ENCODE data around the gene TDRD7. TPM values are rescaled to one million over a fixed set of nuclear protein-coding genes. Genes with fewer than 3 reads are reported as not detected.

Gene TDRD7
- total RNA-seq, 1 donor from 2014 or later: 8.6 TPM

DNA sequence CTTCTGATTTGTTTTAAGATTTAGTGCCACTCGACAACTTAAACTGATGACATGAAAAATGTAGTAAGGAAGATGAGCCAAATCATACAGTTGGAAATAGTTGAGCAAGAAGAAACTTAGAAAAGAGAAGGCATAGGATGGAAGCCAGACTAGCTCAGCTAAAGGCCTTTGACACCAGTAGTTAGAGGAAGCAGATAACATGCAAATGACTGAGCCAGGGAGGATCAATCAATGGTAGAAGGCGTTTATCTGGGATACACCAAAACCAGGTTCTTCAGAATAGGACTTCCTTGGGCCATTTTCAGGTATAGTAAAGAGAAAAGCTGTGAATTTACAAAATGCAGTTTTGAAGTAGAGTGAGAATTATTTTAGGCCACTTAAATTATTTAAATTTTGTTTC lies 3.2 kb downstream of the TDRD7 start:
- Mint-ChIP-seq H3K9me3 (peaks cover 3% of the 10 kb centered on the region), H3K4me3 (no peak overlapping the region), H3K4me1 (peaks cover 13% of the 10 kb centered on the region), H3K27me3 (ENCODE audit: low read depth) (peaks cover 29% of the 10 kb centered on the region), H3K27ac (no peak overlapping the region), H3K36me3 (peaks cover 2% of the 10 kb centered on the region)
- DNase-seq (ENCODE audit: low spot score in 2 of 2, unreplicated experiment in 2 of 2): no peak
- TF ChIP-seq, protein P1, sequence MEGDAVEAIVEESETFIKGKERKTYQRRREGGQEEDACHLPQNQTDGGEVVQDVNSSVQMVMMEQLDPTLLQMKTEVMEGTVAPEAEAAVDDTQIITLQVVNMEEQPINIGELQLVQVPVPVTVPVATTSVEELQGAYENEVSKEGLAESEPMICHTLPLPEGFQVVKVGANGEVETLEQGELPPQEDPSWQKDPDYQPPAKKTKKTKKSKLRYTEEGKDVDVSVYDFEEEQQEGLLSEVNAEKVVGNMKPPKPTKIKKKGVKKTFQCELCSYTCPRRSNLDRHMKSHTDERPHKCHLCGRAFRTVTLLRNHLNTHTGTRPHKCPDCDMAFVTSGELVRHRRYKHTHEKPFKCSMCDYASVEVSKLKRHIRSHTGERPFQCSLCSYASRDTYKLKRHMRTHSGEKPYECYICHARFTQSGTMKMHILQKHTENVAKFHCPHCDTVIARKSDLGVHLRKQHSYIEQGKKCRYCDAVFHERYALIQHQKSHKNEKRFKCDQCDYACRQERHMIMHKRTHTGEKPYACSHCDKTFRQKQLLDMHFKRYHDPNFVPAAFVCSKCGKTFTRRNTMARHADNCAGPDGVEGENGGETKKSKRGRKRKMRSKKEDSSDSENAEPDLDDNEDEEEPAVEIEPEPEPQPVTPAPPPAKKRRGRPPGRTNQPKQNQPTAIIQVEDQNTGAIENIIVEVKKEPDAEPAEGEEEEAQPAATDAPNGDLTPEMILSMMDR (IDR thresholded peaks at IDR 0.05; ENCODE audit: unreplicated experiment): no peak

DNA sequence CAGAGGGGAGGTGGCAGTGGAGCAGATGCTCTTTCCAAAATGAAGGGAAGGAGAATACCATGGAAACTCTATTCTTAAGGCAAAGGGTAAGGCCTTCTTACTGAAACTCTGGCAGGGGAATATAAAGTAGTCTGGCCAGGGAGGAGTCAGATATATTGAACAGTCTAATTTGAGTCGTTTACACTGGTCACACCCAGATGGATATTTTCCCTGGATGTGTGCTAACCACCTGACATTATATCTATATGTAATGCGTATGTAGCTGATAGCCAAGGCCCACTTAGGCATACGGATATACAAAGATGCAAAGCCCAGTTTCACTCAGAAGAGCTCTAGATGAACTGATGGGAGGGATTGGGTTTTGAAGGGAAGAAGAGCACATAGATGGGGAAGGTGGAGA lies 7.0 kb downstream of the TDRD7 start:
- DNase-seq (ENCODE audit: low spot score in 2 of 2, unreplicated experiment in 2 of 2): no peak
- H3K36me3 Mint-ChIP-seq: peaks cover 15% of the 10 kb centered on the region
- H3K9me3 Mint-ChIP-seq: peaks cover 19% of the 10 kb centered on the region
- TF ChIP-seq, protein P1 (IDR thresholded peaks at IDR 0.05; ENCODE audit: unreplicated experiment): no peak
- H3K4me1 Mint-ChIP-seq: peaks cover 2% of the 10 kb centered on the region
- no peak overlapping the region for H3K27ac Mint-ChIP-seq
- H3K4me3 Mint-ChIP-seq: no peak overlapping the region
- peaks cover 5% of the 10 kb centered on the region for H3K27me3 Mint-ChIP-seq (ENCODE audit: low read depth)

DNA sequence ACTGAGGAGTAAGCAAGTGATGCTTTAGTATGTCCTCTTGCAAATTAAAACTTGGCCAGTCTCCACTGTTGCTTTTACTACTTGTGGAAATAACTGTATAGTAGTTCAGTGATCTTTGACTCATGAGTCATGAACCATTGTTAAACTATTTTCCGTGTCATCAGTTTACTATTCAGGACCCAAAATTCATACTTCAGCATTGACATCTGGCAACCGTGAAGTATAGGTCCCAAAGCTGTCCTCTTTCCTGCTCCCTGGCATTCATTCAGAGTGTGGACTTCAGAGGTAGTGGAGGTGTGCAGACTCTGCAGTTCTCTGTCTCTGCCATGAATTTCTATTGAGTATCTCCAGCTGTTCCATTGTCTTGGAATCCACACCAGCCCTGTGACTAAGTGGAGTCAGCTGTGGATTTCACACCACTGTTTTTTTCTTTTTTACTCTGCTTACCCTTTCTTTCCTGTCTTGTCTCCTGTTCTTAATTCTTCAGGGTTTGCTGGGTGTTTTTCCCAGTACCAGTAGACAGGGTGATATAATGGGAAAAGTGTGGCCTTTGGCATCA lies 7.5 kb downstream of the TDRD7 start:
- no peak for DNase-seq (ENCODE audit: low spot score in 2 of 2, unreplicated experiment in 2 of 2)
- H3K9me3 Mint-ChIP-seq: peaks cover 22% of the 10 kb centered on the region
- H3K4me3 Mint-ChIP-seq: no peak overlapping the region
- H3K27ac Mint-ChIP-seq: no peak overlapping the region
- TF ChIP-seq, protein P1 (IDR thresholded peaks at IDR 0.05; ENCODE audit: unreplicated experiment): no peak
- H3K4me1 Mint-ChIP-seq: peaks cover 2% of the 10 kb centered on the region
- H3K36me3 Mint-ChIP-seq: peaks cover 18% of the 10 kb centered on the region
- peaks cover 4% of the 10 kb centered on the region for H3K27me3 Mint-ChIP-seq (ENCODE audit: low read depth)

DNA sequence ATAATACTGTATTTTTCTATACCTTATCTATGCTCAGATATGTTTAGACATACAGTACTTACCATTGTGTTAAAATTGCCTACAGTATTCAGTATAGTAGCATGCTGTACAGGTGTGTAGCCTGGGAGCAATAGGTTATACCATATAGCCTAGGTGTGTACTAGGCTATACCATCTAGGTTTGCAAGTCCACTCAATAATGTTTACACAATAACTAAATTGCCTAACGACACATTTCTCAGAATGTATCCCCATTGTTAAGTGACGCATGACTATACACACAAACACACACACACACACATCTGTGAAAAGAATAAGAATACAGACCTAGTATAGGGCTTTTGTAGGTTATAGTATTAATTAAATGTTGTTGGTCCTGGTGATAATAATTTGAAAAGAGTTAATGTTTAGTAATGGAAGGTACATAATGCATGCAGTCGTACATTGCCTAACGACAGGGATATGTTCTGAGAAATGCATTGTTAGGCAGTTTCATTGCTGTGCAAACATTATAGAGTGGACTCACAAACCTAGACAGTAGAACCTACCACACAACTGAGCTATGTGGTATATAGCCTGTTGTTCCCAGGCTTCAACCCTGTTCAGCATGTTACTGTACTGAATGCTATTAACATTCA lies 13.6 kb downstream of the TDRD7 start:
- Mint-ChIP-seq H3K36me3 (peaks cover 23% of the 10 kb centered on the region), H3K4me3 (no peak overlapping the region), H3K27me3 (ENCODE audit: low read depth) (no peaks in the 10 kb centered on the region), H3K9me3 (peaks cover 19% of the 10 kb centered on the region), H3K27ac (no peak overlapping the region), H3K4me1 (no peaks in the 10 kb centered on the region)
- no peak for DNase-seq (ENCODE audit: low spot score in 2 of 2, unreplicated experiment in 2 of 2)
- TF ChIP-seq, protein P1 (IDR thresholded peaks at IDR 0.05; ENCODE audit: unreplicated experiment): no peak

DNA sequence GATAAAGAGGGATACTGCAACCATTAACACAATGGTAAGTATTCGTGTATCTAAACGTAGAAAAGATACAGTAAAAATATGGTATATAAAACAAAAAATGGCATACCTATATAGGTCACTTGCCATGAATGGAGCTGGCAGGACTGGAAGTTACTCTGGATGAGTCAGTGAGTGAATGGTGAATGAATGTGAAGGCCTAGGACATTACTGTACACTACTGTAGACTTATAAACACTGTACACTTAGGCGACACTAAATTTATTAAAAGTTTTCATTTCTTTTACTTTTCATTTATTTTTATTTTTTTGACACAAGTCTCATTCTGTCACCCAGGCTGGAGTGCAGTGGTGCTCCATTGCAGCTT lies 14.1 kb downstream of the TDRD7 start:
- TF ChIP-seq, protein P1 (IDR thresholded peaks at IDR 0.05; ENCODE audit: unreplicated experiment): no peak
- Mint-ChIP-seq H3K36me3 (peaks cover 21% of the 10 kb centered on the region), H3K4me1 (no peaks in the 10 kb centered on the region), H3K27ac (no peak overlapping the region), H3K27me3 (ENCODE audit: low read depth) (no peaks in the 10 kb centered on the region), H3K9me3 (peaks cover 17% of the 10 kb centered on the region), H3K4me3 (no peak overlapping the region)
- no peak for DNase-seq (ENCODE audit: low spot score in 2 of 2, unreplicated experiment in 2 of 2)

Measured in mesothelial cell of epicardium (in vitro differentiated cells).